ENCODE data around the gene WDR82.
"Not testable (repeated sequence)": the region's sequence is repeated elsewhere in the genome, so short reads cannot be mapped to it uniquely, and the experiment has no call there.

WDR82 gene

GRCh38 chr3:52286777-52287110 is 8.3 kb upstream of the WDR82 start:
- DNase-seq: no peak

- DNase-seq: not testable (repeated sequence)
Observed at GRCh38 chr3:52284051-52284450, 5.6 kb upstream of the WDR82 start.

- no peak for DNase-seq
Observed at GRCh38 chr3:52283306-52283705, 4.9 kb upstream of the WDR82 start.

- no peak for DNase-seq
Observed at GRCh38 chr3:52281981-52282801, 3.7 kb upstream of the WDR82 start.

- peak; percentile 71 for DNase-seq
Observed at GRCh38 chr3:52280050-52280461, 1.6 kb upstream of the WDR82 start.

GRCh38 chr3:52279596-52279995 is 1.1 kb upstream of the WDR82 start:
- DNase-seq: peak; percentile 41

GRCh38 chr3:52277972-52278509 is 408 bp downstream of the WDR82 start:
- no peak for DNase-seq

- no peak for DNase-seq
Observed at GRCh38 chr3:52277071-52277964, 1.1 kb downstream of the WDR82 start.

- not testable (repeated sequence) for DNase-seq
Observed at GRCh38 chr3:52274781-52275180, 3.7 kb downstream of the WDR82 start.

- no peak for DNase-seq
Observed at GRCh38 chr3:52272831-52273230, 5.6 kb downstream of the WDR82 start.

- not testable (repeated sequence) for DNase-seq
Observed at GRCh38 chr3:52272172-52272571, 6.3 kb downstream of the WDR82 start.

GRCh38 chr3:52270252-52270754 is 8.1 kb downstream of the WDR82 start:
- DNase-seq: no peak

GRCh38 chr3:52269776-52270175 is 8.7 kb downstream of the WDR82 start:
- no peak for DNase-seq

- no peak for DNase-seq
Observed at GRCh38 chr3:52268036-52268435, 10.4 kb downstream of the WDR82 start.

- DNase-seq: no peak
Observed at GRCh38 chr3:52265387-52265786, 13.1 kb downstream of the WDR82 start.

GRCh38 chr3:52262447-52262846 is 16.0 kb downstream of the WDR82 start:
- no peak for DNase-seq

GRCh38 chr3:52259448-52259847 is 19.0 kb downstream of the WDR82 start:
- DNase-seq: no peak

- DNase-seq: no peak
Observed at GRCh38 chr3:52259035-52259434, 19.4 kb downstream of the WDR82 start.

- DNase-seq: no peak
Observed at GRCh38 chr3:52257911-52258310, 20.5 kb downstream of the WDR82 start.

GRCh38 chr3:52256622-52257021 is 21.8 kb downstream of the WDR82 start:
- no peak for DNase-seq

GRCh38 chr3:52256159-52256558 is 22.3 kb downstream of the WDR82 start:
- no peak for DNase-seq

GRCh38 chr3:52254608-52255007 is 23.8 kb downstream of the WDR82 start:
- no peak for DNase-seq
